OCI-M2 (cell line): ENCODE data around the gene SART3.
"Not testable (repeated sequence)": the region's sequence is repeated elsewhere in the genome, so short reads cannot be mapped to it uniquely, and the experiment has no call there.

Experiments
- DNase-seq: peaks from one replicate; lab custom pipeline; 2025; ENCODE audit not compliant: unreplicated experiment; lab: John Stamatoyannopoulos, UW

Gene SART3

DNA sequence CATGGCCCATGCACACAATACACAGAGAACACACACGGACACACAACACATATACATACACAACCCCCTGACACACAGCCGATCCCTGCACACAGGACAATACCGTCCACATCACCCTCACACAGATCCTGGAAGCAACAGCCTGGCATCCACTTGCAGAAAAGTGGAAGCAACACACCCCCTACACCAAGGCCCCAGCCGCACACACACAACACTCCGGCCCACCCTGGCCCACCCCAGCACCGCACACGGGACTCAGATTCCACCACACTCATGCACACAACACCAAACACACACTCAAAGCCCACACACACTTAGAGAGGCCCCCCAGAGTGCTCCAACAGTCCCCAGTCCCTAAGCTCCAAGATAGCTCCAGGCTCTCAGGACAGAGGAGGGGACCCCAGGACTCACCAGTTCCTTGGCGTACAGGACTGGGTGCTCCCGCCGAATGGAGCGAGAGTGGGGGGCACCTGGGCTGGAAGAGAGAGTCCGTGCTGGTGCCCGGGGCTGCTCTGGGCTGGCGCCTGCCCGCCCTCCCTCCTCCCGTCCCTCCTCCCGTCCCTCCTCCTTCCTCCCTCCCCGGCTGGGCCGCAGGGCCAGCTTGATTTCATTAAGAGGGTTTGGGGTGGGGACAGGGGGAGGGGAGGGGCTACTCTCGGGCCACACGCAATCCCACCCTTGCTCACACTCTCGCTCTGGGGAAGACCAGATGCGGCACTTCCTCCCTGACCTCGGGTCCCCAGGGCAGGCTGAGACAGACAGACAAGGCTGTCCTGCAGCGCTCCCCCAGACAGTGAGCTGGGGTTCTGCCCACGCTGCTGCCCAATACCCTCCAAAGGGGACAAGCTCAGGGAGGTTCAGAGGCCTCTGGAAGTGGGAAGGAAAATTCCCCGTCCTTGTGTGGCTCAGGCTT is 36.8 kb upstream of the SART3 start, which contains the start of gene TMEM119:
Gene TMEM119 (minus strand): TSS at position 526 of the 913 bp plus-strand sequence. CDS start 5,701 bp downstream, outside the sequence.
- no peak for DNase-seq

DNA sequence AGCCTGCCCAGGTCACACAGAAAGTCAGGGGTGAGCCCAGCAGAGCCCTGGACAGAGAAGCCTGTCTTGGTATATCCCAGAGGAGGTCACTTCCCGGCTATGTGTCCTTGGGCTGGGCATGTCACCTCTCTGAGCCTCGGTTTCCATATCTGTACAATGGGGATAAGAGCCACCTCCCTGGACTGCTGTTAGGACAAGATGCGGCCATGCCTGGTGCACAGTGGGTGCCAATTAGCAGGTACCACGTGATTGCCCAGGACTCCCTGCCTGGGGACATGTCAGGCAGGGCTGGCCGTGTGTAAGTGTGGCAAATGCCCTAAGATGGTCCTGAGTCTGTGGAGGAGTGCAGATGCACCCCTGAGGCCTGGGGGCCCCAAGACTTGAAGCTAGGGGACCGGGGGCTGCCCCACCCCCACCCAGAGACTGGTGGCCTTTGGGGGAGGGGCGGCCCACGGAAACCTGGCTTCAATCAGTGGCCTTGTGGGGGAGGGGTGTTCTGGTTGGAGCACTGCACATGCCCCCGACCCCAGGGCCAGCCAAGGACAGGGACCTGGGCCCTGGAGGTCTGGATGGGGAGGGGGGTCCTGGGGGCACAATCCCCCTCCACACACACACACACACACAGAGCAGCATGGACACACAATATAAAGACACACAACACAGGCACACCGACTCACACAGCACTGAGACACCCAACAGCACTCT is 36.0 kb upstream of the SART3 start:
- no peak for DNase-seq

DNA sequence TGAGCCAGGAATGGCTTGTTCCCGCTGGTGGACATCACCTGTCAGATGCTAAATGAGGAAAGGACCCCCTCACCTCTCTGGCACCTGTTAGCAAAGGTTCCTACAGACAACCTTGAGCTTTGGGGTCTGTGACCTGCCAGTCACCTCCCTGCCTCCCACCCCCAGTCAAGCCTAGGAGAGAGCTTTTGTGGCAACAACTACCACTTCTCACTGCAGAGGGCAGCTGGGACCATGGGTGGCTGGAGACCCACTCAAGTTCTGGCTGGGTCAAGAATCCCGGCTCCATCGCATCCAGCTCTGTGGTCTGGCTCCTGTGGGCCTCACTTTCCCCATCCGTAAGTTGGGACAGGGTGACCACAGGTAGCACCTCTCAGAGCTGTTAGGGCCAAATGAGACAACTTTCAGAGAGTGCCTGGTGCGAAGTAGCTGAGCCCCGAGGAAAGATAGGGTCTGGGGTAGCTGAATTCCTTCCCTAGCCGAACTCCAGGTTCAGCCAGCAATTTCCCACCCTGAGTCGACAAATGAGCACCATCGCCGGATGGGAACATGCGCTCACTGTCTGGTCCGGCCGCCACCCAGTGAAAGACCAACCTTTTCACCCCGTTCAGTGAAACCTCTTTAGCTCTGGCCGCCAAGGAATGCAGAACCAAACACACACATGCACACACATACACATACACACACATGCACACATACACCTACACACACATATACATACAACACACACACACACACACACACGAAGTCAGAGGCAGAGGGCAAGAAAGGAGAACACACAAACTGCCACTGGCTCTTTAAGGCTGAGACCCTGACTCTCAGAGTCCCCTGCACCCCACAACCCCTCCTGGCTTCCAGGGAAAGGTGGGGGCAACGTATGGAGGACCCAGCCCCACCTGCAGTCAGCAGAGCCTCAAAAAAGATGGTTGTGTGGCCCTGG is 35.0 kb upstream of the SART3 start:
- DNase-seq, result no peak

DNA sequence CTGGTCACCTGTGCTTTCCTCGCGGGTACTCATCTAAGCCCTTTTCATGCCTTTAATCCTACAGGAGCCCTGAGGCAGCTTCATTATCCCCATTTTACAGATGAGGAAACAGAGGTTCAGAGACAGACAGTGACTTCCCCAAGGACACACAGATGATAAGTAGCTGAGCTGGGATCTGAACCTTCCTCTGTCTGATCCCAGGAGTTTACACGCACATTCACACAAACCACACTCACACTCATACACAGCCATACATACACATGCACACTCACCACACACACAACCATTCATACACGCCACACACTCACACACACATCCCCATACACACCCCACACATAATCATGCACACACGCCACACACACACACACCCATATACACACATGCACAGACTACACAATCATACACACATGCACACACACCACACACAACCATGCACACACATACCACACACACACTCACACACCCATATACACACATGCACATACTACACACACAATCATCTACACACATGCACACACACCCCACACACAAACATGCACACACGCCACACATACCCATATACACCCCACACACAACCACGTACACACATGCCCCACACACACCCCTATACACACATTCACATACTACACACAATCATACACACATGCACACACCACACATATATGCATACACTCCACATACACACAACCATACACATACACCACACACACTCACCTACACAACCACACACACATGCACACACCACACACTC is 34.2 kb upstream of the SART3 start:
- DNase-seq, result no peak

- DNase-seq, result no peak
Observed at GRCh38 chr12:108594323-108594903, 33.4 kb upstream of the SART3 start.

- no peak for DNase-seq
Observed at GRCh38 chr12:108592033-108592909, 31.3 kb upstream of the SART3 start.

DNA sequence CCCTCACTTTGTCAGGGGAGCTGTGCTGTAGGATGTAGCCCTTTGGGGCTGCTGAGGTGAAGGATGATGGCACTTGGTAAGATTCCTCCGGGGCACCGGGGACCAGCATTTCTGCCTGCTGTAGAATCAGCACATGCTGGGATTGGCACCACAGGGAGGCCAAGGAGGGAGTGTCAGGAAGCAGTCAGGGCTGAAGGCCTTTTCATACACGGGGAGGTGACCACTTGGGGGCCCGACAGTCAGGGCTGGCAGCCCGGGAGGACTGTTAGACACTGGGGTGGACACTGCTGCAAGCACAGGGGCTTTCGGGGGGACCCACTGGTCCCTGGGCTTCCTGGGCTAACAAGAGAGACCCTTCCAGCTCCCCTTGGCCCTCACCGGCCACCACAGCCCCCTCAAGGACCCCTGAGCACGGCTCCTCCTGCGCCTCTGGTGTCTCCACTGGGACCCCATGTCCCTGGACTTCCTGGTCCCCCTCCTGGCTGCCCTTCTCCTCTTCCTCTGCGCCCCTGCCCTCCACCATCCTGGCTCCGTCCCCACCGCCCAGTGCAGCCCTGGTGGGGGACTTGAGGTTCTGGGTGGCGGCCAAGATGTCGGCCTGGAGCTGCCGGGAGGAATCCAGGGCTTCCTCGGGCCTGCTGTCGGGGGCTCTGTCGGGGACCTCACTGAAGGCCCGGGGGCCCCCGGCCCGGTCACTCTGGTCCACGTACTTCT is 30.5 kb upstream of the SART3 start:
- DNase-seq, result no peak

DNA sequence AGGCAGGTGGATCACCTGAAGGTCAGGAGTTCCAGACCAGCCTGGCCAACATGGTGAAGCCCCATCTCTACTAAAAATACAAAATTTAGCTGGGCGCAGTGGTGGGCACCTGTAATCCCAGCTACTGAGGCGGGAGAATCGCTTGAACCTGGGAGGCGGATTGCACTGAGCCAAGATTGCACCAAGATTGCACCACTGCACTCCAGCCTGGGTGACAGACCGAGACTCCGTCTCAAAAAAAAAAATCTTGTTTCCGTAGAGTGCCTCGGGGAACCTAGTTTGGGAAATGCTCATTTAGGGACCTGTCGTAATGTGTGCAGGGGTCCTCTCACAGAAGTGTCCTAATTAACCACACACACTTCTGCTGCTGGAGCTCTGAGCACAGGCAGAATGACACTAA is 29.5 kb upstream of the SART3 start:
- not testable (repeated sequence) for DNase-seq

DNA sequence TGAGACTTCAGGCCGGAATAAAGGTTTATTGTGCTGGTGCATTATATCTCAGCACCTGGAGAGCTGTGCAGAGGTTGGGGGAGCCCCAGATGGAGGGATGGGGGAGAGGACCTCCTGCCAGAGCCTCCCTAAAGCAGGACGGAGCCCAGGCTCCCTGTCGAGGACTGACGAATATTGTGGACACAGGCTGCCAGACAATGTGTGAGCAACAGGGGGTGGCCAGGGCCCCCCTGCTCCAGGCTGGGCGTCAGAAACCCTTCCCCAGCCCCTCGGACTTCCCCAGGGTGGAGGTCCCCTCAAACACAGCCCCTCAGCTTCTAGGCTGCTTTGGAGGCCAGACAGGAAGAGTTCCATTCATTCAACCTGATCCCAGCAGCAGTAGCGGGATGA is 28.9 kb upstream of the SART3 start:
- DNase-seq, result no peak

GRCh38 chr12:108589028-108589839 is 28.3 kb upstream of the SART3 start:
- no peak for DNase-seq

DNA sequence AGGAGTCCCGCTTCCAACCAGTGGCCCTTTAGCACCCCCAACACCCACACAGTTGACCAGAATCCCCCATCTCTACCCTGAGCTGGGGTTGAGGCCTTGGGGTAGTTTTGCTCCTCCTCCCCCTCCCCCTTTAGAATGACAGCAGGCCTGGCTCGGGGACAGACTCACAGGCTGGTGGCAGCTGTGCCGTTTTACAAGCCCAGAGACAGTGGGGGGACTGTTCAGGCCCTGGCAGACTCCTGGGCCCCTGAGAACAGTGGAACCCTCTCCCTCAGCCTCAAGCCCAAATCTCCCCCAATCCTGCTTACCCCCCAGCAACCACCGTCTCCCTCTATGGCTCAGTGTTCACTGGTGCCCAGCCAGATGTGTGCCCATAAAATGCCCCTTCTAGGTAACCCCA is 26.9 kb upstream of the SART3 start:
- no peak for DNase-seq

DNA sequence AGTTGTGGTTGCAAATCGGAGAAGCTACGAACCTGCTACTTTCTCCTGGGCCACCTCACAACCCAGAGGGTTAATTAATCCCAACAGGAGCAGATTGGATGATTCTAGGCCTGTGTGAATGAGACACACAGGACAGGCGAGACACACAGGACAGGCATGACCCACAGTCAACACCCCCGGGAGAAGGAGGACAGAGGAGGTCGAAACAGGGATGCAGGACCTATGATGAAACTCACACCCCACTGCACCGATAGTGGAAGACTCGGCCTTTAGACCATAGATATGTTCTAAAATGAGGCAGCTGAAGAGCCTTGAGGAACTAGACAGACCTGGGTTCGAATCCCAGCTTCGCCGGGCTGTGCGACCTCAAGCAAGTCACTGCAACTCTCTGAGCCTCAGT is 25.3 kb upstream of the SART3 start:
- no peak for DNase-seq

DNA sequence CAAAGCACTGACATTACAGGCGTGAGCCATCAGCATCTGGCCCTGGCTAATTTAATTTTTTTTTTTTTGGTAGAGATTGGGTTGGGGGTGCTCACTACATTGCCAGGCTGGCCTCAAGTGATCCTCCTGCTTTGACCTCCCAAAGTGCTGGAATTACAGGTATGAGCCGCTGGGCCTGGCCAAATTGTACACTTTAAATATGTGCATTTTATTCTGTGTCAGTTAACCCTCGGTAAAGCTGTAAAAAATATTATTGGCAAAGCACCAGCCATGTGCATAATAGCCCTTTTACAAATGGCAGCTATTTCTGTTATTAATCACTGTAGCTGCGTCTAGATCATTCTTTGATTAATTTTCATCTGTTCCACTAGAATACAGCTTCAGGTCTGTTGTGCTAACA is 24.9 kb upstream of the SART3 start:
- DNase-seq, result no peak

DNA sequence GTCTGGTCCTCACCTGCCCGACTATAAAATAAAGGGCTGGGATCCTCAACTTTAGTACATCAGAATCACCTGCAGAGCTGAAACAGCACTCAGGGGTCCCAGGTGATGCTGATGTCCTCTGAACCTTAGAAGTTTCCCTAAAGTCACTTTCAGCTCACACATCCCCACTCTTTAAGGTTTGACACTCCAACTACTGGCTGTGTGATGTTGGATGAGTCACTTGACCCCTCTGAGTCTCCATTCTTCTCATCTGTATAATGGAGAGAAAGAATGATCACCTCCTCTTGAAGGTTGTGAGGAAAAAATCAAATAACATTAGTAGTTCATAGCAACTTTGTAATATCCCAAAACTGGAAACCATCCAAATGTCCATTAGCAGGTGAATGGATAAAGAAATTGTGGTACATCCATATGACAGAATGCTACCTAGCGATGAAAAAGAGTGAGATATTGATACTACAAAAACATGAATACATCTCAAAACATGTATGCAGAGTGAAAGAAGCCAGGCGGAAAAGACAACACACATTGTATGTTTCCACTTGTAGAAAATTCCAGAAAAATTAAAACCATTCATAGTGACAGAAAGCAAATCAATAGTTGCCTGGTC is 23.6 kb upstream of the SART3 start:
- DNase-seq, result no peak

DNA sequence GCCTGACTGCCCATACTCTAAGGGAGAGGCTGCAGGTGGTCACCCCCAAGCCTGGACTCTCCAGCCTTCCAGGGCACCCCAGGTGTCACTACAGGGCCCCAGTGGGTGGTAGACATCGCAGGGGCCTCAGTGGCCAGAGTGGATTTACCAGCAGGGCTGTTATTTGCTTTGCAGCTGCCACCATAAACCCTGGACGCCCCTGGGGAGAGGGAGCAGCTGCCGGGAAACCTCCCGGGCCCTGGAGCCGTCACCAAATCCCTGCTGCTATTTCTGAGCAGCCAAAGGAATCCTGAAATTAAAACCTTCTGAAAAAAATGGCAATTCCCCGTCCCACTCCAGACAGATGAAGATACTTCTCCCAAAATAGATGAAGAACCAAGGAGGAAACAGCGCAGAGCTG is 23.0 kb upstream of the SART3 start:
- no peak for DNase-seq

DNA sequence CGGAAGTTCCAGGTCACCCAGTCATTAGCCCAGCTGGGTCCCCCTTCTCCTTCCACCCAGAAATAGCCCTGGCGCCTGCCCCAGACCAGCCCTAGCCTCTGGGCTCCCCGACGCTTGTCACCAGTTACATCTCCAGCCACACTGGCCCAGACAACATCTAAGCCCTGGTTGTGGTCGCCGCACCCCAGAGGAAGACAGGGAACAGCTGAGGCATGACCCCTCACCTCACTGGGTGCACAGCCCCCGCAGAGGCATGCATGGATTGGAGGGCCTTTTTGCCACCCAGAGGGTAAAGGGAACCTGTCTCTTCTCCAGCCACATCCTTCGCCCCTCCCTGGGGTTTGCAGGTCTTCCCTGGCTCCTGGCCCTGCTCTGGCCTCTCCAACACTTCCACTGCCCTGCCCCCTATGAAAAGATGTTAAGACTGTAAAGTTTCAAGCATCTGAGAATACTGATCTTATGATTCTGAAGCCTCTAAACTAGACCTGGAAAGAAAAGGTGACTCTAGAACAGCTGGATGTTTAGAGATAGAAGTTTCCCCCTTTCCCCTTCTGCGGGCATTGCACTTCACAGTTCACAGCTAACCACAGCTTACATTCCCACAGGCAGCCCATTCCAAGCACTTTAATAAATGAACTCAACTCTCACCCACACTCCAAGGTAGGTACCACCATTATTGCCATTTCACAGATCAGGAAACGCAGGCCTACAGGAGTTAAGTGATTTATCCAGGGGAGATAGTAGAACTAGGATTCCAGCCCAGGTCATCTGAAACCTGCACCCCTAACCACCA is 22.2 kb upstream of the SART3 start:
- no peak for DNase-seq
